Measurements from ENCODE around the gene REXO1. TPM values are rescaled to one million over a fixed set of nuclear protein-coding genes. Genes with fewer than 3 reads are reported as not detected.

The REXO1 gene
- total RNA-seq, 1 experiment from 2014 or later = 56.8 TPM

DNA sequence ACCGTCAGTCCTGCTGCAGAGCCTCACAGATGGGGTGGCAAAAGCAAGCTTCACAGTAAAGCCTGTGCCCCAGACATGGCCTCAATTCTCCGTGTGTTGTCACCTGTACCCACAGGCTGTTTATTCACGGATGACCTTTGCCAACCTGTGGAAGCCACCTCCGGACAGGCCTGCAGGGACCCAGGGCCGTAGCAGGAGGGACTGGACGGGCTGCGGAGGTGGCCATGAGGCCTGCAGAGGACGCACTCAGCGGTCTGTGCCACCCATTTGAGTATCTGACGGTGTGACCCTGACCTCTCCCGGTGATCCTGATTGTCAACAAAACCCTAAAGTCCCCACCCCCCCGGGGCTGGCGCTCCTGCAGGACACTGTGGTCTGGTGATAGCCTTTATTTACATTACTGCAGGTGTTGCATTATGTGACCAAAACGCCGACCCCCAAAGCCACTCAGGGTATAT, 22.9 kb upstream of the REXO1 start:
- H2BK120ac ChIP-seq (ENCODE audit: low read depth, low read length, poor library complexity, severe bottlenecking) = no peak overlapping the region
- no peaks in the 10 kb centered on the region; the same call in 1 of the 2 replicates for H3K4me1 ChIP-seq (ENCODE audit: insufficient read depth, low read length)
- no peak overlapping the region for H2BK20ac ChIP-seq (ENCODE audit: low read depth, low read length, poor library complexity, severe bottlenecking)
- no peak overlapping the region for H2BK12ac ChIP-seq (ENCODE audit: insufficient read length, low read depth, low read length)
- no CpG with 5 or more reads among the region's 15 CpGs for WGBS (ENCODE audit: extremely low coverage, insufficient read length, low lambda C conversion rate)
- H3K14ac ChIP-seq (ENCODE audit: insufficient read depth, low read length) = no peak overlapping the region
- no peak overlapping the region for H4K91ac ChIP-seq (ENCODE audit: insufficient read length, low read depth, low read length)
- H3K27me3 ChIP-seq (ENCODE audit: insufficient read depth, low read length) = no peaks in the 10 kb centered on the region
- no peak overlapping the region for H2BK15ac ChIP-seq (ENCODE audit: low read depth, low read length)
- Mint-ChIP-seq H3K4me3 (no peak overlapping the region), H3K36me3 (ENCODE audit: insufficient read depth in 1 of 3, low read depth in 3 of 3) (peaks cover 0 to 12% (median 2%) of the 10 kb centered on the region in 3 experiments; a peak in 3 of 7 replicates), H3K4me1 (peaks cover 14 to 15% of the 10 kb centered on the region in 2 experiments), H3K27ac (no peak overlapping the region), H3K27me3 (ENCODE audit: low read depth) (no peaks in the 10 kb centered on the region), H3K9me3 (no peaks in the 10 kb centered on the region)
- H3K79me2 ChIP-seq (ENCODE audit: insufficient read depth, low read length) = peaks cover 9% of the 10 kb centered on the region; the same call in 1 of the 2 replicates
- no peak overlapping the region for H4K5ac ChIP-seq (ENCODE audit: insufficient read length, low read depth, low read length)
- H3T11ph ChIP-seq (ENCODE audit: low read length) = no peak overlapping the region
- H3K56ac ChIP-seq (ENCODE audit: insufficient read length, low read depth, low read length) = no peak overlapping the region
- TF ChIP-seq, protein P1, sequence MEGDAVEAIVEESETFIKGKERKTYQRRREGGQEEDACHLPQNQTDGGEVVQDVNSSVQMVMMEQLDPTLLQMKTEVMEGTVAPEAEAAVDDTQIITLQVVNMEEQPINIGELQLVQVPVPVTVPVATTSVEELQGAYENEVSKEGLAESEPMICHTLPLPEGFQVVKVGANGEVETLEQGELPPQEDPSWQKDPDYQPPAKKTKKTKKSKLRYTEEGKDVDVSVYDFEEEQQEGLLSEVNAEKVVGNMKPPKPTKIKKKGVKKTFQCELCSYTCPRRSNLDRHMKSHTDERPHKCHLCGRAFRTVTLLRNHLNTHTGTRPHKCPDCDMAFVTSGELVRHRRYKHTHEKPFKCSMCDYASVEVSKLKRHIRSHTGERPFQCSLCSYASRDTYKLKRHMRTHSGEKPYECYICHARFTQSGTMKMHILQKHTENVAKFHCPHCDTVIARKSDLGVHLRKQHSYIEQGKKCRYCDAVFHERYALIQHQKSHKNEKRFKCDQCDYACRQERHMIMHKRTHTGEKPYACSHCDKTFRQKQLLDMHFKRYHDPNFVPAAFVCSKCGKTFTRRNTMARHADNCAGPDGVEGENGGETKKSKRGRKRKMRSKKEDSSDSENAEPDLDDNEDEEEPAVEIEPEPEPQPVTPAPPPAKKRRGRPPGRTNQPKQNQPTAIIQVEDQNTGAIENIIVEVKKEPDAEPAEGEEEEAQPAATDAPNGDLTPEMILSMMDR (conservative IDR thresholded peaks at IDR 0.05) = no peak
- peaks cover 14% of the 10 kb centered on the region for H3K23me2 ChIP-seq (ENCODE audit: insufficient read length, low read depth, low read length, poor library complexity, severe bottlenecking)
- no peaks in the 10 kb centered on the region for H3K9me3 ChIP-seq (ENCODE audit: control insufficient read depth, low read depth, low read length)
- peaks cover 10% of the 10 kb centered on the region for H3K79me1 ChIP-seq (ENCODE audit: insufficient read depth, low read depth, low read length, poor library complexity, severe bottlenecking)
- no peak overlapping the region for H2AFZ ChIP-seq (ENCODE audit: low read length)
- H4K8ac ChIP-seq (replicated peaks; ENCODE audit: insufficient read length, low read depth, low read length) = no peak overlapping the region
- no peak overlapping the region for H3K27ac ChIP-seq (ENCODE audit: insufficient read length, low read depth, low read length)
- H3K4ac ChIP-seq (ENCODE audit: low read depth, low read length) = no peak overlapping the region
- no peak overlapping the region for H2AK5ac ChIP-seq (ENCODE audit: insufficient read length, low read length)
- H3K4me2 ChIP-seq (ENCODE audit: insufficient read depth, insufficient read length, low read length) = no peak overlapping the region
- no peak overlapping the region for H2BK5ac ChIP-seq (ENCODE audit: insufficient read length, low read length)
- no peak overlapping the region for H3K9ac ChIP-seq (ENCODE audit: extremely low read depth, insufficient read length, low read length)
- H3K18ac ChIP-seq (ENCODE audit: insufficient read length, low read depth, low read length) = no peak overlapping the region
- H3K23ac ChIP-seq (ENCODE audit: insufficient read length, low read depth, low read length) = no peak overlapping the region
- H4K20me1 ChIP-seq (ENCODE audit: control insufficient read depth, insufficient read depth, insufficient read length) = no peaks in the 10 kb centered on the region
- no peak for DNase-seq
